GM12878 (cell line): ENCODE results near the gene RBMY1J. TPM values are rescaled to one million over a fixed set of nuclear protein-coding genes. Genes with fewer than 3 reads are reported as not detected.
"Not testable (repeated sequence)": the region's sequence is repeated elsewhere in the genome, so short reads cannot be mapped to it uniquely, and the experiment has no call there.

Experiments used
- ATAC-seq: fragments of 200-7000 bp; cut with Tn5 transposase; 3 replicates; pipeline ENCODE4 v1.9.1; 2020; ENCODE audit warnings: mild to moderate bottlenecking, moderate library complexity
- BruUV-seq: library from RNA; stranded (reverse); fragments of 400-500 nt; replicated peaks from 2 replicates; lab custom pipeline; 2021; lab: Mats Ljungman, UMichigan
- CTCF ChIA-PET: fragments of 300-600 bp; sonication (Branson Sonifier 250); formaldehyde crosslinking; extraction: SDS; loops from one replicate; lab custom pipeline; 2021; ENCODE audit warnings: inconsistent platforms; lab: Yijun Ruan, JAX
- POLR2A ChIA-PET: fragments of 350-600 bp; formaldehyde crosslinking; extraction: SDS; loops from one replicate; lab custom pipeline; 2021; ENCODE audit warnings: inconsistent platforms; lab: Charles Lee
- RAD21 ChIA-PET: fragments of 300-600 bp; sonication (Branson Sonifier 250); formaldehyde crosslinking; loops from one replicate; lab custom pipeline; 2023; ENCODE audit warnings: antibody characterized with exemption; ENCODE audit not compliant: unreplicated experiment; lab: Charles Lee
- SMC1A ChIA-PET: fragments of 300-600 bp; sonication (Branson Sonifier 250); formaldehyde crosslinking; loops from one replicate; lab custom pipeline; 2023; ENCODE audit not compliant: unreplicated experiment, uncharacterized antibody; lab: Charles Lee
- DNase-seq: peaks from one replicate; pipeline ENCODE4 v3.0.0-alpha.2; 2011; ENCODE audit warnings: low read depth, low spot score
- FAIRE-seq: peaks from 3 replicates; lab custom pipeline; 2011; peaks lifted over from hg19 to GRCh38; lab: Jason Lieb, UNC
- H2AFZ ChIP-seq: 2 replicates; pipeline ENCODE4 v1.6.0; 2011; ENCODE audit warnings: low read depth, low read length, control low read depth; ENCODE audit not compliant: control insufficient read depth
- H3K27ac ChIP-seq: 2 replicates; pipeline ENCODE4 v1.5.1; 2011; ENCODE audit warnings: control low read depth; ENCODE audit not compliant: control insufficient read depth, insufficient read depth
- H3K27me3 ChIP-seq, 2 experiments: replicated peaks in 1 of 2; 2 replicates each; pipeline versions ENCODE4 v1.6.0 to v1.6.1; 2011; ENCODE audit warnings: low read length in 1 of 2; ENCODE audit not compliant: control insufficient read depth in 2 of 2, insufficient read depth in 2 of 2
- H3K36me3 ChIP-seq, 2 experiments: 2 replicates each; pipeline ENCODE4 v1.5.1; 2011; ENCODE audit warnings: low read length in 1 of 2; ENCODE audit not compliant: control insufficient read depth in 2 of 2, insufficient read depth in 2 of 2
- H3K4me1 ChIP-seq: 2 replicates; pipeline ENCODE4 v1.6.1; 2011; ENCODE audit warnings: mild to moderate bottlenecking, low read length, moderate library complexity, mixed read lengths; ENCODE audit not compliant: control insufficient read depth, insufficient read depth
- H3K4me2 ChIP-seq: 2 replicates; pipeline ENCODE4 v1.6.0; 2011; ENCODE audit warnings: control low read depth; ENCODE audit not compliant: control insufficient read depth, insufficient read depth
- H3K4me3 ChIP-seq: fragments of 200-600 bp; sonication (generic); 2 replicates; pipeline ENCODE4 v1.5.1; 2016
- H3K79me2 ChIP-seq: 2 replicates; pipeline ENCODE4 v1.6.0; 2011; ENCODE audit warnings: low read length; ENCODE audit not compliant: control insufficient read depth, insufficient read depth
- H3K9ac ChIP-seq: 2 replicates; pipeline ENCODE4 v1.8.0; 2011; ENCODE audit warnings: low read length, control low read depth, mixed read lengths; ENCODE audit not compliant: control insufficient read depth, insufficient read depth
- H3K9me3 ChIP-seq: replicated peaks from 3 replicates; pipeline ENCODE4 v1.5.1; 2011; ENCODE audit warnings: mild to moderate bottlenecking, low read length; ENCODE audit not compliant: control insufficient read depth, insufficient read depth
- H4K20me1 ChIP-seq: 2 replicates; pipeline ENCODE4 v1.6.0; 2011; ENCODE audit not compliant: control insufficient read depth, insufficient read depth
- EED ChIP-seq: sonication (generic); IDR thresholded peaks from 2 replicates; pipeline ENCODE4 v1.6.1; 2016; ENCODE audit warnings: antibody characterized with exemption, low read depth
- EGR1 ChIP-seq, 2 experiments: IDR thresholded peaks; 1 replicate in 1 of 2; 2 replicates in 1 of 2; pipeline ENCODE4 v1.6.1; 2011 to 2012; ENCODE audit warnings: low read depth in 2 of 2, low read length in 2 of 2, borderline replicate concordance in 1 of 2, mild to moderate bottlenecking in 1 of 2, moderate library complexity in 1 of 2
- HDGF ChIP-seq: fragments of 450-650 bp; IDR thresholded peaks from 2 replicates; pipeline ENCODE4 v1.6.1; 2016; ENCODE audit warnings: antibody characterized with exemption
- SP1 ChIP-seq: IDR thresholded peaks from one replicate; pipeline ENCODE4 v1.6.1; 2011; ENCODE audit warnings: low read depth, low read length
- SREBF1 ChIP-seq: IDR thresholded peaks from 2 replicates; pipeline ENCODE4 v1.6.1; 2012; ENCODE audit warnings: mild to moderate bottlenecking, low read length
- STAT3 ChIP-seq: IDR thresholded peaks from 2 replicates; pipeline ENCODE4 v1.6.1; 2011; ENCODE audit warnings: low read depth, low read length, improper control_type of control experiment
- ZNF384 ChIP-seq: IDR thresholded peaks from 2 replicates; pipeline ENCODE4 v1.6.1; 2012; ENCODE audit warnings: low read depth, mild to moderate bottlenecking, low read length, improper control_type of control experiment, borderline replicate concordance
- WGBS: methylation state at CpG from one replicate; pipeline ENCODE4 v1.1.6; 2016; ENCODE audit warnings: low lambda C conversion rate; ENCODE audit not compliant: insufficient replicate concordance, insufficient coverage; ENCODE audit errors: missing lambda C conversion rate; 5-methylcytosine and 5-hydroxymethylcytosine counted together
- in situ Hi-C: fragments of 300-500 bp; cut with MboI; formaldehyde crosslinking; loops from 9 replicates; pipeline ENCODE4 v1.14.3; 2018; ENCODE audit warnings: mixed read lengths
- intact Hi-C: fragments of 100-400 bp; cut with micrococcal nuclease; formaldehyde crosslinking; loops from one replicate; pipeline ENCODE4 v1.14.2; 2022; ENCODE audit not compliant: unreplicated experiment
- polyA plus RNA-seq, 11 experiments: library from polyadenylated mRNA; depleted of rRNA in 4 of 11; unstranded in 6 of 11; stranded (reverse) in 5 of 11; fragments of >200 nt; fragmentation: Nextera tagmentation in 4 of 11; fragmentation: Illumina TruSeq in 1 of 11; extraction: Ambion mirVana in 4 of 11; extraction: Trizol in 1 of 11; gene quantifications; 1 replicate in 1 of 11; 2 replicates in 10 of 11; pipeline versions ENCODE4 v1.2.1 to v1.2.3, GENCODE V29; 2011 to 2016; ENCODE audit warnings: inconsistent platforms in 2 of 11, missing spikeins in 2 of 11, low read depth in 1 of 11
- total RNA-seq, 4 experiments: library from RNA; depleted of rRNA in 3 of 4; stranded (reverse); fragments of >200 nt in 3 of 4; fragmentation: Illumina TruSeq in 1 of 4; extraction: Trizol in 1 of 4; gene quantifications; 2 replicates each; pipeline versions ENCODE4 v1.2.1 to v1.2.3, GENCODE V29; 2013 to 2021

The RBMY1J gene
- total and polyA plus RNA-seq, 10 of the 15 experiments (the other 5 are each of a cell fraction or from before 2014, with no cell fraction given) = not detected

DNA sequence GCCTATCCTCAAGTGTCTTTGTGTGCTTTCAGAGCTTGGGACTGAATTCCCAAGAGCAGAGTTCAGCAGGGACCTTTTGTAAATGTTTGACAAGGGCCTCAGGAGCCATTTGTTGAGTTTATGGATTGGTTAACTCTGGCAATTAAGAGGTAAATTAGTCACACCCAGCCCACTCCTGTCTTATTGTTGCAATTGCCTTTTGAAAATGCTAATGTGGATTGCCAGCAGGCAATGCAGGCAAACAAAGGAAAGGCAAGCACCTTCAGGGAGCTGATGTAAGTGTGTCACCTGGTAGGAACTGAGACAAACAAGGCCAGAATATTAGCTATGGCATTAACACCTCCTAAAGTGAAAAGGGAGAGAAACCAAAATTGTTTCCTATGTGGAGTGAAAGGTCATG is 29.7 kb upstream of the RBMY1J start:
- Histone ChIP-seq H3K27me3 (no peaks in the 10 kb centered on the region), H3K27ac (no peak overlapping the region), H3K4me2 (no peak overlapping the region)
- no peak for DNase-seq
- intact Hi-C loops (no loop called here), in situ Hi-C loops (no loop called here)
- no peak for TF ChIP-seq STAT3
- no peak for TF ChIP-seq EGR1 (IDR thresholded peaks at IDR 0.05; ENCODE audit: borderline replicate concordance in 1 of 2, low read depth in 2 of 2, low read length in 2 of 2)
- no peak for TF ChIP-seq SP1
- no peak for TF ChIP-seq ZNF384
- no peak for TF ChIP-seq SREBF1
- TF ChIP-seq EED = no peak
- TF ChIP-seq HDGF = no peak
- TF ChIP-seq, all 136 proteins: peak for 0
- no peaks in the 10 kb centered on the region for H3K36me3 ChIP-seq
- RAD21 ChIA-PET = no interaction called here
- H3K79me2 ChIP-seq = no peaks in the 10 kb centered on the region
- BruUV-seq = no TSS peak
- ATAC-seq = no peak
- SMC1A ChIA-PET = no interaction called here
- POLR2A ChIA-PET = no interaction called here
- FAIRE-seq = no peak
- no peak overlapping the region for H3K9ac ChIP-seq
- no peak overlapping the region for H3K4me3 ChIP-seq
- no peaks in the 10 kb centered on the region for H4K20me1 ChIP-seq
- H3K9me3 ChIP-seq = no peaks in the 10 kb centered on the region
- CTCF ChIA-PET = no interaction called here
- H3K4me1 ChIP-seq = no peaks in the 10 kb centered on the region
- no peak overlapping the region for H2AFZ ChIP-seq

DNA sequence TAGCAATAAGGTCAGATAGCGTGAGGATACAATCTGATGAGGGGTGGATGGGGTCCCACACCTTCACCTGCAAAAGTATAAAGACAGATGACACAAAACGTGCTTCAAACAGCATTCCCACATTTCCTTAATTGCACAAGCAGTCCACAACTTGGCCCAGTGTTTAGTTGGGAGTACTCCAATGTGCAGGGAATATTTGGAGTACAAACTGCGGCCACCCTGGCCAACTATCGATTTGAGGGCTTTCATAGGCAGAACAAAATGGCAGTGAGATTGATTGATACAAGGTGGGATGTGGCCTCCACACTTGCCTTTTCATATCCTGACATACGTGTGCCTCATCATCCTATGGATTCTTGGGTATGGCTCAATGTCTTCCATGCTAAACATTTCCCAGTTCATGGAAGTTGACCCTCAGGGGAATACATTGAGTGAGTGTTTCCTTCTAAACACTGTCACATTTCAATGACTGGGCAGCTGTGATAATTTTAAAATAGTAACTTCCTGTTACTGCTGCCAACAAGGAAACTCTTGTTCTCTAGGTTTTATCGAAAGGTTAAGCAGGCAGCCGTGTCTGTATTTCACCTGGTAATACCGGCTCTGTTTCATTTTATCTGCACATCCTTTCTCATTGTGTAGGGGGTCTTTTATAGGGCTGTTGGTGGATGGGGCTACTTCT is 41.6 kb downstream of the RBMY1J start:
- H3K4me1 ChIP-seq, FAIRE-seq, H3K9ac ChIP-seq, POLR2A ChIA-PET, ATAC-seq, in situ Hi-C loops, H3K4me3 ChIP-seq, H3K4me2 ChIP-seq, H3K9me3 ChIP-seq, H3K27ac ChIP-seq, CTCF ChIA-PET, H3K36me3 ChIP-seq, SMC1A ChIA-PET, H3K27me3 ChIP-seq, RAD21 ChIA-PET, BruUV-seq, intact Hi-C loops, H2AFZ ChIP-seq, H3K79me2 ChIP-seq, H4K20me1 ChIP-seq, DNase-seq: not testable (repeated sequence)
- WGBS = no CpG with 5 or more reads among the region's 8 CpGs

DNA sequence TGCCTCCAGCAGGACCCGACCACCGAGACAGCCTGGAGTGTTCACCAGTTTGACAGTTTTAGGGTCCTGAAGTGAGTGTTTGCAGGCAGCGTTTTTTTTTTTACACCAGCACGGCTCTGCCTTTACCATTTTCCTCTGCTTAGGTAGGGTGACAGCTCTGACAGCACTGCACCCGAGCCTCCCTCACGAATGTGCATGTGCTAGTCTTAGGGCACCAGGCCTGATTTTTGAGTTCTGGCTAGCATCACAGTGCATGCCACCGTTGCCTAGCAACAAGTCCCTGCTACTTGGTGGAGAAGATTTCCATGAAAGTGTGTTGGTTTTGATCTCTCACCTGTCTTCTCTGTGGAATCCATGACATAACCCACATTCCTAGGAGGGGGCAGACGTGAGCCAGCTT is 52.3 kb downstream of the RBMY1J start:
- in situ Hi-C loops, H3K79me2 ChIP-seq, POLR2A ChIA-PET, H3K9me3 ChIP-seq, FAIRE-seq, H3K9ac ChIP-seq, intact Hi-C loops, ATAC-seq, H3K4me3 ChIP-seq, BruUV-seq, DNase-seq, H3K4me2 ChIP-seq, H3K4me1 ChIP-seq, CTCF ChIA-PET, RAD21 ChIA-PET, H2AFZ ChIP-seq, H3K36me3 ChIP-seq, H4K20me1 ChIP-seq, H3K27me3 ChIP-seq, SMC1A ChIA-PET, H3K27ac ChIP-seq: not testable (repeated sequence)
- no CpG with 5 or more reads among the region's 8 CpGs for WGBS
